A673 (cell line): ENCODE measurements around the gene FAM13C. TPM values are rescaled to one million over a fixed set of nuclear protein-coding genes. Genes with fewer than 3 reads are reported as not detected.

ENCODE experiments used
- BruUV-seq: library from RNA; stranded (reverse); fragments of 400-500 nt; replicated peaks from 2 replicates; lab custom pipeline; 2021; lab: Mats Ljungman, UMichigan
- CTCF ChIA-PET: fragments of 300-600 bp; sonication (Branson Sonifier 250); formaldehyde crosslinking; loops from one replicate; lab custom pipeline; 2022; ENCODE audit warnings: antibody characterized with exemption; lab: Charles Lee
- POLR2A ChIA-PET: fragments of 300-600 bp; sonication (Branson Sonifier 250); formaldehyde crosslinking; loops from one replicate; lab custom pipeline; 2022; ENCODE audit warnings: antibody characterized with exemption; ENCODE audit not compliant: low non-redundant PET; lab: Charles Lee
- DNase-seq: peaks from one replicate; pipeline ENCODE4 v3.0.0-alpha.2; 2015; ENCODE audit warnings: low spot score
- H3K27ac ChIP-seq: fragments of 200-600 bp; sonication (generic); 2 replicates; pipeline ENCODE4 v1.5.1; 2016; ENCODE audit warnings: mixed run types, low read depth, mild to moderate bottlenecking, mixed read lengths, antibody characterized with exemption, low read length; ENCODE audit not compliant: poor library complexity, severe bottlenecking
- H3K27me3 ChIP-seq: fragments of 200-600 bp; sonication (generic); replicated peaks from 2 replicates; pipeline ENCODE4 v1.6.1; 2017; ENCODE audit warnings: mixed run types, low read depth, mild to moderate bottlenecking, mixed read lengths, antibody characterized with exemption, low read length; ENCODE audit not compliant: insufficient read depth, poor library complexity
- H3K36me3 ChIP-seq: fragments of 200-600 bp; sonication (generic); 2 replicates; pipeline ENCODE4 v1.6.1; 2016; ENCODE audit warnings: mixed run types, mild to moderate bottlenecking, mixed read lengths, antibody characterized with exemption, low read length; ENCODE audit not compliant: insufficient read depth, poor library complexity, severe bottlenecking
- H3K4me1 ChIP-seq: fragments of 200-600 bp; sonication (generic); 2 replicates; pipeline ENCODE4 v1.6.1; 2017; ENCODE audit warnings: mixed run types, mild to moderate bottlenecking, mixed read lengths, antibody characterized with exemption, low read length; ENCODE audit not compliant: insufficient read depth, poor library complexity, severe bottlenecking
- H3K4me3 ChIP-seq: fragments of 200-600 bp; sonication (generic); 2 replicates; pipeline ENCODE4 v1.5.1; 2016; ENCODE audit warnings: low read depth, mixed run types, mild to moderate bottlenecking, mixed read lengths, low read length; ENCODE audit not compliant: poor library complexity, severe bottlenecking
- H3K9me3 ChIP-seq: fragments of 200-600 bp; sonication (generic); 2 replicates; pipeline ENCODE4 v1.6.1; 2016; ENCODE audit warnings: mixed run types, low read depth, mild to moderate bottlenecking, mixed read lengths, antibody characterized with exemption, low read length; ENCODE audit not compliant: poor library complexity, severe bottlenecking
- EZH2 ChIP-seq: fragments of 200-600 bp; sonication (generic); IDR thresholded peaks from 2 replicates; pipeline ENCODE4 v1.6.1; 2017; ENCODE audit warnings: borderline replicate concordance, low read depth, mild to moderate bottlenecking, mixed read lengths, antibody characterized with exemption, low read length; ENCODE audit not compliant: poor library complexity, severe bottlenecking
- intact Hi-C: fragments of 100-400 bp; cut with micrococcal nuclease; formaldehyde crosslinking; loops from one replicate; pipeline ENCODE4 v1.10.0; 2022; ENCODE audit not compliant: unreplicated experiment
- total RNA-seq: library from RNA; stranded (reverse); gene quantifications from 2 replicates; pipeline ENCODE4 v1.2.3, GENCODE V29; 2021
- TF ChIP-seq, protein P1 (sequence below): fragments of 300-800, 200-600 bp; sonication (generic); conservative IDR thresholded peaks from 2 replicates; pipeline ENCODE4 v1.5.1; 2017; ENCODE audit warnings: low read depth, mild to moderate bottlenecking, antibody characterized with exemption, low read length, moderate library complexity, mixed read lengths

The FAM13C gene
- total RNA-seq, 1 experiment from 2014 or later, result 21.2 TPM

DNA sequence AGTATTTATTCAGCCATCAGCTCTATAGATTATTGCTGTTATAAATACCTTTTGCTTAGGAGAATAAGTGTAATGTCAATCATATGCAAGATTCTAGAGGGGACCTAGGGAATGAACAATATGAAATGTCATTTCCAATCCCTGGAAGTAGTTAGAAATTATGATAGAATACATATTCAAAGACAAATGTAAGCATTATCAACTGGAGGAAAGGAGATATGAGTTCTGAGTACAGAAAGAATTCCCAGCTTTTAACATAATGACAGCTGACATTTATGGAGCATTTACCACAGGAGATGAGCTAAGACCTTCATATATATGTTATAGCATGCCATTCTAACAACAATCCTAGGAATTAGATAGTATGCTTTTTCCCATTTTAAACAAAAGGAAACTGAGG lies 86.2 kb downstream of the FAM13C start:
- intact Hi-C loops, result no loop called here
- Histone ChIP-seq H3K36me3 (no peaks in the 10 kb centered on the region), H3K4me3 (no peak overlapping the region), H3K27ac (no peak overlapping the region), H3K27me3 (no peaks in the 10 kb centered on the region), H3K9me3 (no peaks in the 10 kb centered on the region), H3K4me1 (no peaks in the 10 kb centered on the region)
- TF ChIP-seq, protein P1, sequence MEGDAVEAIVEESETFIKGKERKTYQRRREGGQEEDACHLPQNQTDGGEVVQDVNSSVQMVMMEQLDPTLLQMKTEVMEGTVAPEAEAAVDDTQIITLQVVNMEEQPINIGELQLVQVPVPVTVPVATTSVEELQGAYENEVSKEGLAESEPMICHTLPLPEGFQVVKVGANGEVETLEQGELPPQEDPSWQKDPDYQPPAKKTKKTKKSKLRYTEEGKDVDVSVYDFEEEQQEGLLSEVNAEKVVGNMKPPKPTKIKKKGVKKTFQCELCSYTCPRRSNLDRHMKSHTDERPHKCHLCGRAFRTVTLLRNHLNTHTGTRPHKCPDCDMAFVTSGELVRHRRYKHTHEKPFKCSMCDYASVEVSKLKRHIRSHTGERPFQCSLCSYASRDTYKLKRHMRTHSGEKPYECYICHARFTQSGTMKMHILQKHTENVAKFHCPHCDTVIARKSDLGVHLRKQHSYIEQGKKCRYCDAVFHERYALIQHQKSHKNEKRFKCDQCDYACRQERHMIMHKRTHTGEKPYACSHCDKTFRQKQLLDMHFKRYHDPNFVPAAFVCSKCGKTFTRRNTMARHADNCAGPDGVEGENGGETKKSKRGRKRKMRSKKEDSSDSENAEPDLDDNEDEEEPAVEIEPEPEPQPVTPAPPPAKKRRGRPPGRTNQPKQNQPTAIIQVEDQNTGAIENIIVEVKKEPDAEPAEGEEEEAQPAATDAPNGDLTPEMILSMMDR, result no peak
- TF ChIP-seq EZH2, result no peak
- DNase-seq, result no peak
- ChIA-PET CTCF (no interaction called here), POLR2A (no interaction called here)
- BruUV-seq, result no TSS peak

DNA sequence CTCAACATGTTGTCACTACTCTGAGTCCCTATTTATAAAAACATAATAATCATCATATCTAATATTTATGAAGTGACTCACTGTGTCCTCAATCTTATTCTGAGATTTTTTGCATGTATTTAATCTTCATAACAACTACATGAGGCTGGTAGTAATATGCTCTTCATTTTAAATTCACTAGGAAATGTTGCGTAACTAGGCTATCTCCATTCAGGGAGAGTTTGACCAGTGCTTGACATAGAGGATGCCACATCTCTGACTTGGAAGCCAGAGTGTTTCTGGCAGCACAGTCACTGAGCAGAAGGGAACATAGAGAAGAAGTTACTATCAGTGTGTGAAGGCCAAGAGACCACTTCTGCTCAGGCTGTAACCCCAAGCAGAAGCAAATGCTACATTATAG lies 88.9 kb downstream of the FAM13C start:
- Histone ChIP-seq H3K27ac (no peak overlapping the region), H3K4me1 (no peaks in the 10 kb centered on the region), H3K27me3 (no peaks in the 10 kb centered on the region), H3K4me3 (no peak overlapping the region), H3K36me3 (no peaks in the 10 kb centered on the region), H3K9me3 (no peaks in the 10 kb centered on the region)
- no TSS peak for BruUV-seq
- DNase-seq, result no peak
- intact Hi-C loops, result no loop called here
- ChIA-PET POLR2A (no interaction called here), CTCF (no interaction called here)
- no peak for TF ChIP-seq EZH2
- TF ChIP-seq, protein P1, result no peak

DNA sequence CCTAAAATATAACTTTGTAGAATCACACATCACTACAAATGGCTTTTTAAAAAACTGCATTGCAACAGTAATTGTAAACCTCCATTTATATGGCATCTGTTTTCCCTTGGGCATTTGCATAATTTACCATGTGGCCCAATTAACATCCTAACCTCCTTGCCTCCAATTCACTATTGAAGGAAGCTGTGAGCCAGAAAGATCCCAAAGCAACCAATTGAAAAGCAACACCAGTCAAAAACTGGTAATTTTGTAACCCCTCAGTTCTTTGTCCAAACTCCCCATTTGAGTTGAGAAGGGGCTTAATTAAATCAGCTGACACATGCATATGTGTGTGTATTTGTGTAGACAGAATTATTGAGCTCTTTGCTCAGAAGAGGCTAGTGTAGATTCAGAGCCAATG lies 90.3 kb downstream of the FAM13C start:
- ChIA-PET POLR2A (no interaction called here), CTCF (no interaction called here)
- BruUV-seq, result no TSS peak

More for the DNA sequence above, 90.3 kb downstream of the FAM13C start:
- H3K9me3 ChIP-seq, result no peaks in the 10 kb centered on the region
- H3K4me3 ChIP-seq, result no peak overlapping the region
- H3K27me3 ChIP-seq, result no peaks in the 10 kb centered on the region
- H3K36me3 ChIP-seq, result no peaks in the 10 kb centered on the region
- TF ChIP-seq, protein P1, result no peak
- intact Hi-C loops, result no loop called here
- no peak for DNase-seq
- H3K4me1 ChIP-seq, result no peaks in the 10 kb centered on the region
- H3K27ac ChIP-seq, result no peak overlapping the region
